OCI-M1 (cell line): ENCODE results near the gene LRP10.
"Not testable (repeated sequence)": the region's sequence is repeated elsewhere in the genome, so short reads cannot be mapped to it uniquely, and the experiment has no call there.

Experiments
- DNase-seq: peaks from one replicate; lab custom pipeline; 2025; lab: John Stamatoyannopoulos, UW

LRP10 gene

GRCh38 chr14:22871224-22872032 is at the start of gene LRP10:
Gene LRP10 (plus strand): TSS chr14:22871740. CDS start chr14:22872304, 564 bp downstream.
- peak; percentile 97 for DNase-seq

- no peak for DNase-seq
Observed at GRCh38 chr14:22822016-22822570, 49.4 kb upstream of the LRP10 start.

GRCh38 chr14:22822571-22823098 is 48.9 kb upstream of the LRP10 start:
- DNase-seq = peak; percentile 87

GRCh38 chr14:22824711-22825359 is 46.7 kb upstream of the LRP10 start:
- DNase-seq = peak; percentile 63

GRCh38 chr14:22829076-22829660 is 42.4 kb upstream of the LRP10 start:
- DNase-seq = not testable (repeated sequence)

- DNase-seq = peak; percentile 94
Observed at GRCh38 chr14:22829661-22830442, 41.7 kb upstream of the LRP10 start, which contains the start of gene MRPL52. Gene MRPL52 (plus strand): TSS chr14:22829887. CDS start chr14:22829913, 26 bp downstream.

- no peak for DNase-seq
Observed at GRCh38 chr14:22830443-22831010, 41.0 kb upstream of the LRP10 start.

- DNase-seq = no peak
Observed at GRCh38 chr14:22835505-22835904, 36.0 kb upstream of the LRP10 start.

GRCh38 chr14:22836301-22837113 is 35.0 kb upstream of the LRP10 start, which contains the start of gene MMP14:
Gene MMP14 (plus strand): TSS chr14:22836585. CDS start chr14:22836818, 233 bp downstream.
- DNase-seq = no peak

- no peak for DNase-seq
Observed at GRCh38 chr14:22837114-22837749, 34.3 kb upstream of the LRP10 start.

- DNase-seq = no peak
Observed at GRCh38 chr14:22837750-22838538, 33.6 kb upstream of the LRP10 start.

GRCh38 chr14:22838631-22839041 is 32.9 kb upstream of the LRP10 start:
- DNase-seq = no peak

- no peak for DNase-seq
Observed at GRCh38 chr14:22839159-22839779, 32.3 kb upstream of the LRP10 start.

- no peak for DNase-seq
Observed at GRCh38 chr14:22841311-22841710, 30.2 kb upstream of the LRP10 start.

GRCh38 chr14:22841769-22842168 is 29.8 kb upstream of the LRP10 start:
- DNase-seq = no peak

- DNase-seq = no peak
Observed at GRCh38 chr14:22842211-22843122, 29.1 kb upstream of the LRP10 start.
